ENCODE measurements around the gene TTC34.
"Not testable (repeated sequence)": the region's sequence is repeated elsewhere in the genome, so short reads cannot be mapped to it uniquely, and the experiment has no call there.

TTC34 gene

DNA sequence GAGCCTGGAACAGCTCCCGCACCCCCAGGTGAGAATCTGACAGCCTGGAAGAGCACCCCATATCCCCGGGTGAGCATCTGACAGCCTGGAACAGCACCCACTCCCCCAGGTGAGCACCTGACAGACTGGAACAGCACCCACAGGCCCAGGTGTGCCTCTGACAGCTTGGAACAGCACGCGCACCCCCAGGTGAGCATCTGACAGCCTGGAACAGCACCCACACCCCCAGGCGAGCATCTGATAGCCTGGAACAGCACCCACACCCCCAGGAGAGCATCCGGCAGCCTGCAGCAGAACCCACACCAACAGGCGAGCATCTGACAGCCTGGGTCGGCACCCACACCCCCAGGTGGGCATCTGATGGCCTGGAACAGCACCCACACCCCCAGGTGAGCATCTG, 141.7 kb downstream of the TTC34 start:
- not testable (repeated sequence) for H3K9me3 ChIP-seq (ENCODE audit: low read length); H3K36me3 ChIP-seq (ENCODE audit: insufficient read depth, low read length); H4K20me1 ChIP-seq (ENCODE audit: insufficient read depth, low read length); H3K9ac ChIP-seq (ENCODE audit: low read length); H2AFZ ChIP-seq (ENCODE audit: low read length); H3K27ac ChIP-seq (ENCODE audit: low read depth, low read length, poor library complexity, severe bottlenecking); H3F3A ChIP-seq (ENCODE audit: insufficient read depth, low read length); H3K4me2 ChIP-seq (ENCODE audit: low read length); H3K9me2 ChIP-seq (ENCODE audit: low read depth, low read length); H3K4me3 ChIP-seq (ENCODE audit: low read depth, low read length, poor library complexity, severe bottlenecking); H3K4me1 ChIP-seq (ENCODE audit: insufficient read depth, low read length, severe bottlenecking); H3K27me3 ChIP-seq (ENCODE audit: insufficient read depth, low read length); H3K79me2 ChIP-seq (ENCODE audit: insufficient read depth, low read length)

DNA sequence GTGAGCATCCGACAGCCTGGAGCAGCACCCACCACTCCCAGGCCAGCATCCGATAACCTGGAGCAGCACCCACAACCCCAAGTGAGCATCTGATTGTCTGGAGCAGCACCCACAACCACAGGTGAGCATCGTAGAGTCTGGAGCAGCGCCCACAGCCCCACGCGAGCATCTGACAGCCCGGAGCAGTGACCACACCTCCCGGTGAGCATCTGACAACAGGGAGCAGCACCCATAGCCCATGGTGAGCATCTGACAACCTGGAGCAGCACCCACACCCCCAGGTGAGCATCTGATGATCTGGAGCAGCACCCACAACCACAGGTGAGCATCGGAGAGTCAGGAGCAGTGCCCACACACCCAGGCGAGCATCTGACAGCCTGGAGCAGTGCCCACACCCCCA, 143.6 kb downstream of the TTC34 start:
- not testable (repeated sequence) for H3K9ac ChIP-seq (ENCODE audit: low read length); H3K4me1 ChIP-seq (ENCODE audit: insufficient read depth, low read length, severe bottlenecking); H2AFZ ChIP-seq (ENCODE audit: low read length); H4K20me1 ChIP-seq (ENCODE audit: insufficient read depth, low read length); H3F3A ChIP-seq (ENCODE audit: insufficient read depth, low read length); H3K9me3 ChIP-seq (ENCODE audit: low read length); H3K4me3 ChIP-seq (ENCODE audit: low read depth, low read length, poor library complexity, severe bottlenecking); H3K27me3 ChIP-seq (ENCODE audit: insufficient read depth, low read length); H3K4me2 ChIP-seq (ENCODE audit: low read length); H3K9me2 ChIP-seq (ENCODE audit: low read depth, low read length); H3K79me2 ChIP-seq (ENCODE audit: insufficient read depth, low read length); H3K36me3 ChIP-seq (ENCODE audit: insufficient read depth, low read length); H3K27ac ChIP-seq (ENCODE audit: low read depth, low read length, poor library complexity, severe bottlenecking)

- not testable (repeated sequence) for H3K9me3 ChIP-seq (ENCODE audit: low read length); H3K4me1 ChIP-seq (ENCODE audit: insufficient read depth, low read length, severe bottlenecking); H3F3A ChIP-seq (ENCODE audit: insufficient read depth, low read length); H3K9ac ChIP-seq (ENCODE audit: low read length); H3K36me3 ChIP-seq (ENCODE audit: insufficient read depth, low read length); H3K9me2 ChIP-seq (ENCODE audit: low read depth, low read length); H4K20me1 ChIP-seq (ENCODE audit: insufficient read depth, low read length); H3K27ac ChIP-seq (ENCODE audit: low read depth, low read length, poor library complexity, severe bottlenecking); H3K4me2 ChIP-seq (ENCODE audit: low read length); H3K4me3 ChIP-seq (ENCODE audit: low read depth, low read length, poor library complexity, severe bottlenecking); H2AFZ ChIP-seq (ENCODE audit: low read length); H3K27me3 ChIP-seq (ENCODE audit: insufficient read depth, low read length); H3K79me2 ChIP-seq (ENCODE audit: insufficient read depth, low read length)
Measured at GRCh38 chr1:2657124-2657523, 144.4 kb downstream of the TTC34 start.

- H3K27me3 ChIP-seq (ENCODE audit: insufficient read depth, low read length); H3K79me2 ChIP-seq (ENCODE audit: insufficient read depth, low read length); H3K4me2 ChIP-seq (ENCODE audit: low read length); H3K27ac ChIP-seq (ENCODE audit: low read depth, low read length, poor library complexity, severe bottlenecking); H3K36me3 ChIP-seq (ENCODE audit: insufficient read depth, low read length); H2AFZ ChIP-seq (ENCODE audit: low read length); H3K9me3 ChIP-seq (ENCODE audit: low read length); H3K9ac ChIP-seq (ENCODE audit: low read length); H4K20me1 ChIP-seq (ENCODE audit: insufficient read depth, low read length); H3F3A ChIP-seq (ENCODE audit: insufficient read depth, low read length); H3K9me2 ChIP-seq (ENCODE audit: low read depth, low read length); H3K4me3 ChIP-seq (ENCODE audit: low read depth, low read length, poor library complexity, severe bottlenecking); H3K4me1 ChIP-seq (ENCODE audit: insufficient read depth, low read length, severe bottlenecking): not testable (repeated sequence)
Measured at GRCh38 chr1:2655598-2656434, 145.7 kb downstream of the TTC34 start.

DNA sequence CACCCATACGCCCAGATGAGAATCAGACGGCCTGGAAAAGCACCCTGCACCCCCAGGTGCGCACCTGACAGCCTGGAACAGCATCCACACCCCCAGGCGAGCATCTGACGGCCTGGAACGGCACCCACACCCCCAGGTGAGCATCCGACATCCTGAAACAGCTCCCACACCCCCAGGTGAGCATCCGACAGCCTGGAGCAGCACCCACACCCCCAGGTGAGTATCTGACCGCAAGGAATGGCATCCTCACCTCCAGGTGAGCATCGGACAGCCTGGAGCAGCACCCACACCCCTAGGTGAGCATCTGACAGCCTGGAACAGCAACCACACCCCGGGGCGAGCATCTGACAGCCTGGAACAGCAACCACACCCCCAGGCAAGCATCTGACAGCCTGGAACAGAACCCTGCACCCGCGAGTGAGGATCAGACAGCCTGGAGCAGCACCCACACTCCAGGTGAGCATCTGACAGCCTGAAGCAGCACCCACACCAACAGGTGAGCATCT, 147.0 kb downstream of the TTC34 start:
- H3K79me2 ChIP-seq (ENCODE audit: insufficient read depth, low read length); H3K4me1 ChIP-seq (ENCODE audit: insufficient read depth, low read length, severe bottlenecking); H3K9ac ChIP-seq (ENCODE audit: low read length); H3F3A ChIP-seq (ENCODE audit: insufficient read depth, low read length); H3K27me3 ChIP-seq (ENCODE audit: insufficient read depth, low read length); H2AFZ ChIP-seq (ENCODE audit: low read length); H3K27ac ChIP-seq (ENCODE audit: low read depth, low read length, poor library complexity, severe bottlenecking); H3K4me3 ChIP-seq (ENCODE audit: low read depth, low read length, poor library complexity, severe bottlenecking); H4K20me1 ChIP-seq (ENCODE audit: insufficient read depth, low read length); H3K9me3 ChIP-seq (ENCODE audit: low read length); H3K4me2 ChIP-seq (ENCODE audit: low read length); H3K9me2 ChIP-seq (ENCODE audit: low read depth, low read length); H3K36me3 ChIP-seq (ENCODE audit: insufficient read depth, low read length): not testable (repeated sequence)

GRCh38 chr1:2653741-2654442, 147.6 kb downstream of the TTC34 start:
- not testable (repeated sequence) for H3K9me3 ChIP-seq (ENCODE audit: low read length); H3K4me2 ChIP-seq (ENCODE audit: low read length); H3K4me1 ChIP-seq (ENCODE audit: insufficient read depth, low read length, severe bottlenecking); H3F3A ChIP-seq (ENCODE audit: insufficient read depth, low read length); H3K79me2 ChIP-seq (ENCODE audit: insufficient read depth, low read length); H3K27ac ChIP-seq (ENCODE audit: low read depth, low read length, poor library complexity, severe bottlenecking); H3K27me3 ChIP-seq (ENCODE audit: insufficient read depth, low read length); H3K9me2 ChIP-seq (ENCODE audit: low read depth, low read length); H3K36me3 ChIP-seq (ENCODE audit: insufficient read depth, low read length); H3K9ac ChIP-seq (ENCODE audit: low read length); H2AFZ ChIP-seq (ENCODE audit: low read length); H4K20me1 ChIP-seq (ENCODE audit: insufficient read depth, low read length); H3K4me3 ChIP-seq (ENCODE audit: low read depth, low read length, poor library complexity, severe bottlenecking)

DNA sequence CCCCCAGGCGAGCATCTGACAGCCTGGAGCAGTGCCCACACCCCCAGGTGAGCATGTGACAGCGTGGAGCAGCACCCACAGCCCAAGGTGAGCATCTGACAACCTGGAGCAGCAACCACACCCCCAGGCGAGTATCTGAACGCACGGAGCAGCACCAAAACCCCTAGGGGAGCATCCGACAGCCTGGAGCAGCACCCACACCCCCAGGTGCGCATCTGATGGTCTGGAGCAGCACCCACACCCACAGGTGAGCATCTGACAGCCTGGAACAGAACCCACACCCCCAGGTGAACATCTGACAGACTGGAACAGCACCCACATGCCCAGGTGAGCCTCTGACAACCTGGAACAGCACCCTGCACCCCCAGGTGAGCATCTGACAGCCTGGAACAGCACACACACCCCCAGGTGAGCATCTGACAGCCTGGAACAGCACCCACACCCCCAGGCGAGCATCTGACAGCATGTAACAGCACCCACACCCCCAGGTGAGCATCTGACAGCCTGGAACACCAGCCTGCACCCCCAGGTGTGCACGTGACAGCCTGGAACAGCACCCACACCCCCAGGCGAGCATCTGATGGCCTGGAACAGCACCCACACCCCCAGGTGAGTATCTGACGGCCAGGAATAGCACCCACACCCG, 148.4 kb downstream of the TTC34 start:
- not testable (repeated sequence) for H3K4me2 ChIP-seq (ENCODE audit: low read length); H3K27ac ChIP-seq (ENCODE audit: low read depth, low read length, poor library complexity, severe bottlenecking); H3K9ac ChIP-seq (ENCODE audit: low read length); H3F3A ChIP-seq (ENCODE audit: insufficient read depth, low read length); H3K9me2 ChIP-seq (ENCODE audit: low read depth, low read length); H3K79me2 ChIP-seq (ENCODE audit: insufficient read depth, low read length); H2AFZ ChIP-seq (ENCODE audit: low read length); H3K27me3 ChIP-seq (ENCODE audit: insufficient read depth, low read length); H3K36me3 ChIP-seq (ENCODE audit: insufficient read depth, low read length); H4K20me1 ChIP-seq (ENCODE audit: insufficient read depth, low read length); H3K4me3 ChIP-seq (ENCODE audit: low read depth, low read length, poor library complexity, severe bottlenecking); H3K4me1 ChIP-seq (ENCODE audit: insufficient read depth, low read length, severe bottlenecking); H3K9me3 ChIP-seq (ENCODE audit: low read length)
